GM12865 (cell line): Measurements from ENCODE around the gene OR2AK2.

Experiments used
- DNase-seq: peaks from one replicate; pipeline ENCODE4 v3.0.0; 2010; ENCODE audit warnings: low read depth
- H3K4me3 ChIP-seq: 2 replicates; pipeline ENCODE4 v1.5.1; 2011; ENCODE audit warnings: mild to moderate bottlenecking, low read depth, low read length, control low read depth
- TF ChIP-seq, protein P1 (sequence below): IDR thresholded peaks from 2 replicates; pipeline ENCODE4 v1.5.1; 2011; ENCODE audit warnings: low read length, control low read depth, low read depth, inconsistent platforms; ENCODE audit not compliant: insufficient read depth; ENCODE audit errors: missing control alignments

OR2AK2 gene, protein sequence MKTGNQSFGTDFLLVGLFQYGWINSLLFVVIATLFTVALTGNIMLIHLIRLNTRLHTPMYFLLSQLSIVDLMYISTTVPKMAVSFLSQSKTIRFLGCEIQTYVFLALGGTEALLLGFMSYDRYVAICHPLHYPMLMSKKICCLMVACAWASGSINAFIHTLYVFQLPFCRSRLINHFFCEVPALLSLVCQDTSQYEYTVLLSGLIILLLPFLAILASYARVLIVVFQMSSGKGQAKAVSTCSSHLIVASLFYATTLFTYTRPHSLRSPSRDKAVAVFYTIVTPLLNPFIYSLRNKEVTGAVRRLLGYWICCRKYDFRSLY

DNA sequence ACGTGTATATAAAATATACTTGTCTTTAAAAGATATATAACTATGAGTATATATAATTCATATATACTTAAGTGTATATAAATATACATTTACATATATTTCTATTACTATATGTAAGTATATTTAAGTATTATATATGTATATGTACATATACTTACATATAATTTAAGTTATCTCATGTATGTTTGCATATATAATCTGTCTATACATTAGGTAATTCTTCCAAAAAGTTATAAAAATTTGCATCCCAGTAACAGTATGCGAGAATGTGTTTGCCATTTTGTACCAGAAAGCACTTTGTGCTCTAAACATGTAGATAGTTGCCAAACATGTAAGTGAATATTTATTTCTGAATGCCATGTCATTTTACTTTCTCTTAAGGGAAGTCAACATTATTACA, at the start of gene OR2AK2:
Gene OR2AK2 (plus strand): TSS at position 301 of the 400 bp plus-strand sequence. CDS start 144 bp downstream, outside the sequence.
- DNase-seq, result no peak
- TF ChIP-seq, protein P1, sequence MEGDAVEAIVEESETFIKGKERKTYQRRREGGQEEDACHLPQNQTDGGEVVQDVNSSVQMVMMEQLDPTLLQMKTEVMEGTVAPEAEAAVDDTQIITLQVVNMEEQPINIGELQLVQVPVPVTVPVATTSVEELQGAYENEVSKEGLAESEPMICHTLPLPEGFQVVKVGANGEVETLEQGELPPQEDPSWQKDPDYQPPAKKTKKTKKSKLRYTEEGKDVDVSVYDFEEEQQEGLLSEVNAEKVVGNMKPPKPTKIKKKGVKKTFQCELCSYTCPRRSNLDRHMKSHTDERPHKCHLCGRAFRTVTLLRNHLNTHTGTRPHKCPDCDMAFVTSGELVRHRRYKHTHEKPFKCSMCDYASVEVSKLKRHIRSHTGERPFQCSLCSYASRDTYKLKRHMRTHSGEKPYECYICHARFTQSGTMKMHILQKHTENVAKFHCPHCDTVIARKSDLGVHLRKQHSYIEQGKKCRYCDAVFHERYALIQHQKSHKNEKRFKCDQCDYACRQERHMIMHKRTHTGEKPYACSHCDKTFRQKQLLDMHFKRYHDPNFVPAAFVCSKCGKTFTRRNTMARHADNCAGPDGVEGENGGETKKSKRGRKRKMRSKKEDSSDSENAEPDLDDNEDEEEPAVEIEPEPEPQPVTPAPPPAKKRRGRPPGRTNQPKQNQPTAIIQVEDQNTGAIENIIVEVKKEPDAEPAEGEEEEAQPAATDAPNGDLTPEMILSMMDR, result no peak
- no peak within 1 kb of the TSS for H3K4me3 ChIP-seq

DNA sequence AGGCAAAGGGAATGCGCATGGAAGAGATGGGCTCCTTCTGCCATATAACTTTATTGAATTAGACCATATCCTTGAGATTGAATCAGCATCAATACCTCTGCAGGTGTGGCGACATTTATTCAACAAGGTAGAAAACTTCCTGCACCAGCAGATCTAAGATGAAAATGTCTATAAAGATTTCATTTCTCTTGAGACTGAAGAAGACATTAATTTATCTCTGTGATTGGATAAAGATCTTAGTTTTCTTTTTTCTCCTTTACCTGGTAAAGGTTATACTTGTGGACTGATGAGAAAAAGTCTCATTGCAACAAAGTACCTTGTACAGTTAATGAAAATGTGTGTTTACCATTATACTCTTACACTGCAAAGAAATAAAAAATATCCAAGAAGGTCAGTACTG, 45.1 kb upstream of the OR2AK2 start, which contains the start of gene OR2T8:
Gene OR2T8 (plus strand): TSS at position 301 of the 400 bp plus-strand sequence. CDS start 766 bp downstream, outside the sequence.
- DNase-seq, result no peak
- no peak within 1 kb of the TSS for H3K4me3 ChIP-seq
- TF ChIP-seq, protein P1, result no peak

DNA sequence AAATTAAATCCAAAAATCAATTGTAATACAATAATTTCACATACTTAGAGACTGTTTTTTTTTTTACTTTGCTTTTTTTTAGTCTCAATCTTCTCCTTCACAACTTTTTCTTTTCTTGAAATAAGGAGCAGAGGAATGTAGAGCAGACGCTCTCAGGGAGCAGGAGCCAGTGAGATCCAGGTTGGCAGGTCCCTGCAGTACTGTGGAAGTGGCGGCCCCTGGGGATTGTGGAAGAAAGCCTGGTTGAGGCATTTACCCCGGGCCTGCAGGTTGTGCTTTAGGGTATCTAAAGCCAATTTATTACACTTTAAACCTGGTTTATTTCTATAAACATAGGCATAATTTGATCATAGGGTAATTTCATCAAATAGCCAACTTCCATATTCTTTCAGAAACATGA, 41.1 kb upstream of the OR2AK2 start:
- no peak for DNase-seq
- TF ChIP-seq, protein P1, result no peak
- no peak overlapping the region for H3K4me3 ChIP-seq

DNA sequence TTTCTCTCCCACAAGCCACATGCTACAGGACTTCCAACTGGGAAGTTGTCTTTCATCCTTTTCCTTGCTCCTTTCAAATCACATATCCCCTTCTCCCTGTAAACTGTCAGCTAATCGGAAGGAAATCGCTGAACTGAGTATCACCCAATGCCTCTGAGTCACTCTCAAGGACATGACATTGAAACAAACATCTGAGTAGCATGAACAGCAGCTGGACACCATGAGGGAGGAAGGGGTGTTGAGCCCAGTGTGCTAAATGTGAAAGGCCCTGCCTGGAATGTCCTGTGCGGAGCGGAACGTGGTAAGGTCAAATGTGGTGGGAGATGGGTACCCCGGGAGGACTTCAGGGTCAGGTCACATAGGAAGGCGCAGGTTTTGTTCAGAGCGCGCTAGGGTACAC, 40.2 kb upstream of the OR2AK2 start, which contains the start of gene OR2AJ1:
Gene OR2AJ1 (plus strand): TSS at position 22 of the 400 bp plus-strand sequence. CDS start 8,880 bp downstream, outside the sequence.
- TF ChIP-seq, protein P1, result no peak
- H3K4me3 ChIP-seq, result no peak within 1 kb of the TSS
- DNase-seq, result no peak

DNA sequence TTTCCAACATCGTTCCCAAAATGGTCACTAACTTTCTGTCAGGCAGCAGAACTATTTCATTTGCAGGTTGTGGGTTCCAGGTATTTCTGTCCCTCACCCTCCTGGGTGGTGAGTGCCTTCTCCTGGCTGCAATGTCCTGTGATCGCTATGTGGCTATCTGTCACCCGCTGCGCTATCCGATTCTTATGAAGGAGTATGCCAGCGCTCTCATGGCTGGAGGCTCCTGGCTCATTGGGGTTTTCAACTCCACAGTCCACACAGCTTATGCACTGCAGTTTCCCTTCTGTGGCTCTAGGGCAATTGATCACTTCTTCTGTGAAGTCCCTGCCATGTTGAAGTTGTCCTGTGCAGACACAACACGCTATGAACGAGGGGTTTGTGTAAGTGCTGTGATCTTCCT, 31.0 kb upstream of the OR2AK2 start:
- DNase-seq, result no peak
- TF ChIP-seq, protein P1, result no peak

DNA sequence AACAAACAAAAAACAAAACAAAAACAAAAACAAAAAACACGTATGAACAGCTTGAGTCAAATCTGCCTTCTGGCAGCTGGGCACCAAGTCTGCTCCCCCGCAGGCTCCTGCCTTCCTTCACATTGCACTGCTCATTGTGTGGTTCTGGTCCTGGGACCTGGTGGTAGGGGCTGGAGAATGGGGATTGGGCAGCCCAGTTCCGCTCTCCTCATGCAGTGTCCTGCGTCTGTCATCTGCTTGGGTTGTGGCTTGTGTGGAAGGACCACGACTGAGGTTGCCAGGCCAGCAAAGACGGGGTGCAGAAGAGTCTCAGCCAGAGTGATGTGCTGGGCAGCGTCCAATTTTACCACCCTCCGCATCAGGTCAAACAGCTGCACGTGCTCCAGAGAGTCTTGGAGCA, 29.3 kb upstream of the OR2AK2 start:
- TF ChIP-seq, protein P1, result no peak

More for the DNA sequence above, 31.0 kb upstream of the OR2AK2 start:
- H3K4me3 ChIP-seq, result no peak overlapping the region

More for the DNA sequence above, 29.3 kb upstream of the OR2AK2 start:
- no peak for DNase-seq
- H3K4me3 ChIP-seq, result no peak overlapping the region
